GM18505 (cell line): ENCODE measurements around the gene KCTD19.

Experiments used
- ATAC-seq: cut with Tn5 transposase; IDR thresholded peaks from one replicate; pipeline ENCODE4 v1.9.1; 2021; ENCODE audit not compliant: unreplicated experiment
- POLR2A ChIP-seq: IDR thresholded peaks from 4 replicates; pipeline ENCODE4 v1.6.1; 2011; ENCODE audit warnings: borderline replicate concordance; ENCODE audit not compliant: insufficient read depth, insufficient read length; ENCODE audit errors: extremely low read depth

Gene KCTD19

GRCh38 chr16:67342616-67343015 lies 16.1 kb upstream of the KCTD19 start:
- TF ChIP-seq POLR2A: no peak
- no peak for ATAC-seq

GRCh38 chr16:67341250-67341649 lies 14.7 kb upstream of the KCTD19 start:
- ATAC-seq: no peak
- no peak for TF ChIP-seq POLR2A

- no peak for TF ChIP-seq POLR2A
- ATAC-seq: no peak
These were observed 12.9 kb upstream of the KCTD19 start for GRCh38 chr16:67339453-67339852.

- no peak for ATAC-seq
- TF ChIP-seq POLR2A: no peak
These were observed 10.1 kb upstream of the KCTD19 start for GRCh38 chr16:67336648-67337047.

GRCh38 chr16:67336116-67336515 lies 9.6 kb upstream of the KCTD19 start:
- no peak for TF ChIP-seq POLR2A
- ATAC-seq: no peak

GRCh38 chr16:67333315-67333714 lies 6.8 kb upstream of the KCTD19 start:
- TF ChIP-seq POLR2A: no peak
- no peak for ATAC-seq

- no peak for TF ChIP-seq POLR2A
These were observed 3.4 kb upstream of the KCTD19 start for GRCh38 chr16:67329901-67330300.

GRCh38 chr16:67327743-67328142 lies 1.2 kb upstream of the KCTD19 start:
- no peak for ATAC-seq
- TF ChIP-seq POLR2A: no peak

More at GRCh38 chr16:67329901-67330300, 3.4 kb upstream of the KCTD19 start:
- ATAC-seq: no peak

- no peak for ATAC-seq
- no peak for TF ChIP-seq POLR2A
These were observed 448 bp downstream of the KCTD19 start for GRCh38 chr16:67326115-67326471.

GRCh38 chr16:67317853-67318252 lies 8.7 kb downstream of the KCTD19 start:
- no peak for TF ChIP-seq POLR2A
- no peak for ATAC-seq

- no peak for TF ChIP-seq POLR2A
- ATAC-seq: no peak
These were observed 13.8 kb downstream of the KCTD19 start for GRCh38 chr16:67312719-67313118.

- TF ChIP-seq POLR2A: no peak
- ATAC-seq: peak; percentile 76
These were observed 14.7 kb downstream of the KCTD19 start for GRCh38 chr16:67311607-67312488.

- ATAC-seq: no peak
- no peak for TF ChIP-seq POLR2A
These were observed 16.0 kb downstream of the KCTD19 start for GRCh38 chr16:67310561-67310960.
